GM18499 (cell line): Measurements from ENCODE around the gene PROS1.

ENCODE experiments used
- ATAC-seq: cut with Tn5 transposase; IDR thresholded peaks from one replicate; pipeline ENCODE4 v1.9.1; 2021; ENCODE audit warnings: moderate number of reproducible peaks; ENCODE audit not compliant: insufficient read depth, unreplicated experiment

Gene PROS1

DNA sequence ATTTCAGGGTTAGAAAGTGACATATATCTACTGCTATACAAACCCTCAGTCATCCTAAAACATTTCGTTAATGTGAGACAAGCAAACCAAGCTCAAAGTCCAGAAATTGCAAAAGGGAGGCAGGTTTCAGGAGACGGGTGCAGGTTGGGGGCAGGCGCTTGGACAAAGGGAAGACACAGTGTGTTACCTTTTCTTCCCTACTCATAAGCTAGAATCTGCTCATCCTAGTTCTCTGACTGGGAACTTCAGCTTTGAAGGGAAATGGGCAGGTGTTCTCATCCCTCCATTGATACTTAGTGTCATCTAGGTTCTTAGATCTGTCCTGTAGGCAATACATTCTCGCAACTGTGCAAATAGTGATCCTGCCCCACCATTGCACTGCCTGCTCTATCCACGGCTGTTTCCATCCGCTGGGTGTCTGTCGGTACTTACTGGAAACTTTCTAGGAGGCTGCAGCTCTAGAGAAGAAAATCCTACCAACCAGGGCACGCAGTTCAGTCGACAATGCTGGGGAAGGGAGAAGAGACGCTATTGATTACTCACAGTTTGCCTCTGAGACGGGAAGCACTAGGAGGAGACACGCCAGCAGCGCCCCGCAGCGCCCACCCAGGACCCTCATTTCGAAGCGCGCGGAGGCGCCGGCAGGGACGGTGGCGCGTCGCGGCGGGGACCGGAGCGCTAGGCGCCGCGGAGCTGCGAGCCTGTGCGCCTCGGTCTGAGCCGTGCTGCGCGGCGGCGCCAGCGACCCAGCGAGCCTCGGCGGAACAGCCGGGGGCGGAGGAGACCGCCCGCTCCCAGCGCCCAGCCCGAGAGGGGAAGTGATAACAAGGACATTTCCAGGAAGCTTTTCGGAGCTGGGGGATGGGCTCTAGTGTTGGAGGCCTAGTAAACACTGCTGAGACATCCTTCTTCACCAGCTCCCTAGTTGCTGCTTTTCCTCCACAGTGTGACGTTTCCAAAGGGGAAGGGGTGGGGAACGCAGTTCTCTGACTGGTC, at the start of gene PROS1:
Gene PROS1 (minus strand): TSS at position 766 of the 996 bp plus-strand sequence. CDS start 147 bp downstream, at position 619.
- ATAC-seq, result no peak

DNA sequence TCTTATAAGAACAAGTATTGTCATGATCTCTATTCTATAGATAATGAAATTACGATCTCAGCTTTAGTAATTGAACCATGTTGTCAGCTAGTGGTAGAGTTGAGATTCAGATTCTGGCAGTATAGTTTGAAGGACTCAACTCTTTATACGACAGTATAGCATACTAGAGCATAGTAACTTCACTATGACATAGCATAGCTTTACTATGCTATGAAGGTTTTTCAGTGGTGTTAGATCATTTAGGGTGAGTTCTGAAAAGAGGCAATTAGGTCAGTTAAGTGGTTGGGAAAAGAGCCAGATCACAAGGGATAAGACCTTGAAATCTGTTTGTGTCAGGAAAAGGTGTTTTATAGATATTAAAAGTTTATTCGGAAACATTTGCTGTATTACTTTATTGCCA, 46.6 kb upstream of the PROS1 start:
- ATAC-seq, result no peak

DNA sequence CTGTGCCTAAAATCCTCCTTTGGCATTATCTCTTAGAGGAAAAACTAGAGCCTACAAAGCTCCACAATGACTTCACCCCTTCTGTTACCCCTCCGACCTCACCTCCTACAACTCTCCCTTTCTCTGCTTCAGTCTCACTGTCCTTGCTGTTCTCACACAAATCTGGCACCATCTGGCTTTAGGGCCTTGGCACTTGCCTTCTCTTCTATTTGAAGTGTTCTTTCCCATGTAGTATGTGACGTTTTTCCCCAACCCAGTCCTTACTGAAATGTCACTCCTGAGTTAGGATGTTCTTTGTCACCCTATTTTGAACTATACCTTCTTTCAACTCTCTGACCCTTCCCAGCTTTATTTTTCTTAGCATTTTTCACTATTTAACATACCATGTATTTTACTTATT, 46.0 kb upstream of the PROS1 start:
- ATAC-seq, result no peak

DNA sequence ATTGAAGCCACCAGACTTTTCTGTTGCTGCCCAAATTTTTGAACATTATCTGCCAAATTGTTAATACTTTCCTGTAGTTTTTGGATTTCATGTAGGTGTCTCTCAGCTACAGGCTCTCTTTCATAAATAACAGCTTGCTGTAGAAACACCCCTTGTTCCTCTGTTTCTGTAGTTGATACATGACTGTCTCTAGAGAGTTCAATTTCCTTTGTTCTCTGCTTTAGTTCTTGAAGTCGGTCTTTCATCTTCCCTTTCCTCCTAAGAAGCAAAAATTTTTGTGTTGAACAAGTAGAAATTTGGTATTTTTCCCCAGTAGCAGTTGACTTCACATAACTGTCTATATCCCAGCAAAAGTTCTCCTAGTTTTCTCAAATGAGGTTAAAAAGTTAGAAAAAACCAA, 41.3 kb upstream of the PROS1 start:
- no peak for ATAC-seq

DNA sequence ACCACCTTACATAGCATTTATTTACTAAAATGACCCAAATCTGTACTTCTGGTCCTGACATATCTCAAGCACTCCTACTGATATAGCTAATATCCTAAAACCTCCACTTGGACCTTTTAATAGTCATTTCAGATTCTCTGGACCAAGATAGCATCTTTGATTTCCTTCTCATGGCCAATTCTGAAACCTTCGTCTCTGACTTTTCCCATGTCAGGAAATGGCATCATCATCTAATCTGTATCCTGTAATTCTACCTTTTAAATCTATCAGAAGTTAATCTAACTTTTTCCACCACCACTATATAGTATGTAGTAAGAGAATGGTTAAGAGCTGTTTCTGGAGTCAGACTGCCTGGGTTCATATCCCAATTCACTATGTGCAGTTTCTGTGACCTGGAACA, 38.5 kb upstream of the PROS1 start:
- ATAC-seq, result no peak

DNA sequence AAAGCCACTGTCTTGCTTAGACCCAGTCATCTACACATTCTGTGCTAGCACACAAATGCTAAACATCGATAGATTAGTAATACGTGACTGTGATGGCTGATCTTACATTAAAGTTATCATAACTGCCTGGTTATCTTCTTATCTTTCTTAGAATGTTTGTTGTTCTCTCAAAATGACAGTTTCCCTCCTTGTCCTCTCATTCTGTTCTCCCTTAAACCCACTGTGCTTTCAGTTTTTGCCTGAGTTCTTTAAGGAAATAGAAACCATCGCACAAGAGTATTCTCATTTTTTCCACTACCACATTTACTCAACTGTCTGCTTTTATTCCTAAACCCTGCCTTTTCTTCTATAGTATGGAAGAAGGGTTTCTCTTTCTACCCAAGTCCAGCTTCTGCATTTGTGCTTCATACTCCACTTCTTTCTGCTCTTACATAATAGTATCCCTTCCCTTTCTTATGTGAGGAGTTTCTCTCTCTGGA, 37.6 kb upstream of the PROS1 start:
- no peak for ATAC-seq

DNA sequence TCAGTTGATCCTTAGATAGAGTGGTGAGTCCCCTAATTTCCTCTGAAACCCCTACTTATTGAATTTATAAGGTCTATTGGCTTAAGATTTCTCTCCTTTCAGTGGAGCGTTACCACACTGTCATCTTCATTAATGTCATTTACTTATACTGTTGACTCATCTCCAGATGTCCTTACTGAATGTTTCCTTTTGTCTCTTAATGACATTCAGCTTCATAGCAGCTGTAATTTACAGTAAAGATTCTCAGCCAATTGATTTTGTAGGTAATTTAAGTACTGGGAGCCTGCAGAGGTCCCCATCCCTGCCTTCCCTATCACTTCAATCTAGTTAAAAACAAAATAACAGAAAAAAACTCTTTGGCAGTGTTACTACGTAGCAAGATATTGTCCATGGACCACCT, 35.9 kb upstream of the PROS1 start:
- ATAC-seq, result no peak

DNA sequence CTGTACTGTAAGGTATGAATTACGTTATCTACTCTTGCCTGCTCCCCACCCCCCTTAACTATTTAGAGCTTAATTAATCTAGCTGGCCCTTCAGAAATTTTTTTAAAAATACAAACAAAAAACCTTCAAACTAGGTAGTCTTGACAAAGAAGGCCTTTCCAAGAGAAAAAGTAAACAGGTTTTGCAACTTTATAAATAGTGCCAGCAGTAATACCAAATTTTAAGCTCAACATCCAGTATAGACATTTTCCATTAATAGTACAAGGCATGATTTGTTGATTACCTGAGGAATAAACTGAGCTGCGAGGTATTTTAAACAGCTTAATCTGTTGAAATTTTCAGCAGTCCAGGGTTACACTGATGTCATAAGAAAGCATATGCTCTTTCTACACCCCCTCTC, 34.6 kb upstream of the PROS1 start:
- no peak for ATAC-seq

DNA sequence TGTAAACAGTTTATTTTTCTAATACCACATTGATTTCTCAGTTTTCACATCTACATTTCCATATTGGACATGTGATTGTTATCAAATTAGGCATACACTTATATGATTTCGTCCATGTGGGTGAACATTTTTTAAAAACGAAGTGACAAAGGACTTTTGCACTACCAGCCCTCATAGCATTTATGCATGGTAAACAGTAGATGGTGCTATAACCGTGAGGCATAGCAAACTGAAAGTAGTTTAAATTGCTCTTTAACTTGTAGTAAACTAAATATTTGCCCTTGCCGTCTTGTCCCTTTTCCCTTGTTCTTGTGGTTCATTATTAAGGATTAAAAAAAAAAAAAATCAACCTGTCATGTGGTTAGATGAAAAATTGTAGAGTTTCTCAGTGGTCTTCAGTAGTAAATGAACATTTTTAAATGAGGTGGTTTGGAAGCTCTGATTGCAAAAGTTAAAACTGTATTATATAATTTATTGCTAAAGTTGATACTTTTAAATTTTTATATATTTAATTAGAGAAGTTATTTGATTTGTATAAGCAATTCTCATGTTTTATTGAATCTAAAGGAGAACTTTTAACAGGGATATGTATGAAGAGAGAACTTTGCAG, 30.7 kb upstream of the PROS1 start:
- peak; percentile 89 for ATAC-seq

DNA sequence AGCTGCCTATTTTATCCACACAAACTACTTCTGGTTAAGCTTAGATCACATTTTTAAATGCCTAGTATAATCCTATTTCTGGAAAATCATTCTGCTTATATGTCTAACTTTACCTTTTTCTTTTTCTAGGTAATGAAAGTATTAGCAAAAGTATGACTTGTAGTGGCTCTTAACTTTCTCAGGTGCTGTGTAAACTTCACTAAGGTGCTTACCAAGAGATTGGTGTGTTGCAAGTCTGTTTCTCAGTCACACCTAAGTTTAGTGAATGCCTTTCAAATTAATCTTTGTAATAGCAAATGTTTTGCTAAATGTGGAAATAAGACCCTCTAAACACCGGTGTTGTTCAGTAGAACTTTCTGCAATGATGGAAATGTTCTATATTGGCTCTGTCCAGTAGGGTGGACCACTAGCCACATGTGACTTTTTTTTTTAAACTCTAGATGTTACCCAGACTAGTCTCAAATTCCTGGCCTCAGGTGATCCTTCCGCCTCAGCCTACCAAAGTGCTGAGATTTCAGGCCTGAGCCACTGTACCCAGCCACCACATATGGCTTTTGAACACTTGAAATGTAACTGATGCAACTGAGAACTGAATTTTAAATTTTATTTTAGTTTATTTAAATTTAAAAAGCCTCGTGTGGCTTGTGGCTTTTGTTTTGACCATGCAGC, 28.3 kb upstream of the PROS1 start:
- no peak for ATAC-seq

DNA sequence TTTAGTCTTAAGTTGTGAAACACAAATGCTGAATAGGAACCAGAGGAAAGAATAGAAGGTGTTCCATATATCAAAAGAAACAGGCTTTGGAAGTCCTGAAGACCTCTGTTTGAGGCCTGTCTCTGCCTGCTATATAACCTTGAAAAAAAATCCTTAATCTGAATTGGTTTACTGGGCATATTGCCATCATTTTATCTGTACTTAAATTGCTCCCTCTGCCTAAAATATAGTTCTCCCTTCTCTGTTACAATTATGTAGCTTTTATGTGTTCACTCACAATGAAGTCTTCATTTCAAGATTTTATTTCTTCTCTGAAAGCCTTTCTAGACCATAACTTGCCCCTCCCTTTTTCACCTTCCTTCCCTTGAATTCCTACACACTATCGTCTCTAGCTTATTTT, 27.5 kb upstream of the PROS1 start:
- no peak for ATAC-seq

DNA sequence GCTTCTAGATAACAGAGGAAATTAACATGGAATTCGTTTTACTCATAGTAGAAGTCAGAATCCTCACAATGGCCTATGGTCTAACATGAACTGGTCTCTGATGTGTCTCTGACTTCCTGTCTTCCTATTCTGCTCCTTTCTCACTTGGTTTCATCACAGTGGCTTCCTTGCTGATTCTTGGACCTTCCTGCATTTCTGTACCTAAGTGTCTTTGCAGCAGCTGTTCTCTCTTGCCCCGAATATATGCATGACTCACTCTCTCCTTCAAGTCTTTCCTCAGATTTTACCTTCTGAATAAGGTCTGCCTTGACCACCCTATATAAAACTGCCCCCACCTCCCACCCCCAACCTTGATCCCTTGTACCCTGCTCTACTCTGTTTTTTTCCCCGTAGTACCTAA, 20.4 kb upstream of the PROS1 start:
- ATAC-seq, result no peak

DNA sequence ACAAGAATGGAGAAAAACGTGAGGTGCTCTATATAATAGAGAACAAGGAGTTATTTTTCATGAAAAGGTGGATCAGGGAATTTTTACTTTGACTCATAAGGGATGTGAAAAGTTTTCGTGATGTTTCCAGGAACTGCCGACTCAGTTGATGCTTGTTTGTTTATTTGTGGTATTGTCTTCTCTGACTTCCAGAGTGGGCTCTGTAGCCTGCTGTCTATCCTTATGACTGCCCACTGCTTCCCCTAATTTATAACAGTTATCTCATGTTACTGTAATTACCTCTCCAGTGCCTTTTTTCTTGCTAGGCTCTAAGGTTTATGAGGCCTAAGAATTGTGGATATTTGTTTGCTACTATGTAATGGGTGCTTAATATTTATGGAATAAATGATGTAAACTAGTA, 18.5 kb upstream of the PROS1 start:
- ATAC-seq, result no peak

DNA sequence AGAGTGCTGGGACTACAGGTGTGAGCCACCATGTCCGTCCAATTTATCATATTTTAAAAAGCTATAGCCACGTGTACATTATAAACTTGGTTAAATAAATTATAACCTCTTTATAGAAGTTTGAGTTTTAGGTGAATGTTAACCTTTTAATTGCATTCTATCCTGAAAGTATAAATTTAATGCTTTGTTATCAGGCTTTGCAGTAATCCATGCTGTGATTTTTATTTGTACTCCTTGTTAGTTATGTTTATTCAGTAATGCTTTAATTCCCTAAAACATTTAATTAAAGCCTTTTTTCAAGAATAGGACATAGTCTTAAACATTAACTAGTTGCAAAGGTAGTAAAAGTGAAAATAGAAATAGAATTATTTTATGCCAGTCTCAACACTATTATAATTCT, 17.9 kb upstream of the PROS1 start:
- no peak for ATAC-seq

DNA sequence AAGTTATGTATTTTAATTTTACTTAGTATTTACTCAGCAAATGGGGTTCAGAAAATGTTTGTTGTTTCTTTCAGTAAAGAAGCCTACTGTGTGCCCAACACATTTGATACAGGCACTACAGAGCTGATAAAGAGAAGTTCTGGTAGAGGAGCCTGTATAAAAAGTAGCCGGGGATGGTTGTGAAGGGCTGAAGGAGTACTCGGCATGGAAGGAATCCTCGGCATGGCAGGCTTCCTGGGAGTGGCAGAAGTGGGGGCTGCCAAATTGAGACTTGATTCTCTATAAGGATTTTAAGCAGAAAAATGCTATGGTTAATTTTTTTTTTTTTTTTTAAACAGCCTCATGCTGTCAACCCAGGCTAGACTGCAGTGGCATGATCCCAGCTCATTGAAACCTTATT, 15.5 kb upstream of the PROS1 start:
- ATAC-seq, result no peak

DNA sequence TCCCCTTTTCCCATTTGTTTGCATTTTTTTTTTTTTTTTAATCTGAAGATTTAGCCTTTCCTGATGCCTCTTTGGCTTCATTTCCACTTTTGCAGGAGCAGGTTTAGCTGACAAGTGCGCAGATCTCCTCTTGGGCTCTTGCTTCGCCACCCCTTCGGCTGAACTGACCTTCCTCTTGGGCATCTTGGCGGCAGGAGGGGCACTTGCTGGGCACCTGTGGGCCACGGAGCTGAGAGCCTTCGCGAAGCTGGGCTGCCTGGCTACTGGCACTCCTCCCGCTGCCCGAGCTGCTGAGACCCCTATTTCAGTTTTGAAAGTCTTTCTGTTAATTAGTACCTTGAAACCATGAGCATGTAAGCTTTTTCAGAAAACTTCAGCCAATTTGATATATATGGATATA, 15.1 kb upstream of the PROS1 start:
- ATAC-seq, result no peak

DNA sequence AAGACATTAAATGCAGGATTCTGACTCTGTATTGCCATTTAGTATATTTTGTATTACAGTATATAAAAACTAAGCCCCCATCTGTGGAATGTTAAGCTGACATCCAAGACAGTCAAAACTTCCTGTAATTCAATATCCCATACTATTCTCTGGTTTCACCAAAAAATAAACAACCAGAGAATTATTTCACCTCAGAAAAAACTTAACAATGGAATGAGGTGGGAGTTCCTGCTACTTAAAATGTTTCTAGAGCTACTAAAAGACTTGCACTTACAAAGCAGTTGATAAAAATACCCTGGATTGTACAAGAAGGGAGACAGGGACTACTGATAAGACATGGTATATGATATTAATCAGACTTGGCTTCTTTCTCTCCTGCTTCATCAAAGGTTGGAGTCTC, 14.6 kb upstream of the PROS1 start:
- no peak for ATAC-seq

DNA sequence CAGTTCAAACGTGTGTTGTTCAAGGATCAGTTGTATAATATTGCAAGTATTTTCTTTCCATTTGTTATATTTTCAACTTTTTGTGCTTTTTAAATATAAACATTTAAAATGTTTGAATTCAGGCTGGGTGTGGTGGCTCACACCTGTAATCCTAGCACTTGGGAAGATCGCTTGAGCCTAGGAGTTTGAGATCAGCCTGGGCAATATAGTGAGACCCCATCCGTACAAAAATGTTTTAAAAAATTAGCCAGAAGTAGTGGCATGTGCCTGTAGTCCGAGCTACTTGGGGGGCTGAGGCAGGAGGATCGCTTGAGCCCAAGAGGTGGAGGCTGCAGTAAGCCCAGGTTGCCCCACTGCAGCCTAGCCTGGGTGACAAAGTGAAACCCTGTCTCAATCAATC, 10.9 kb upstream of the PROS1 start:
- no peak for ATAC-seq

DNA sequence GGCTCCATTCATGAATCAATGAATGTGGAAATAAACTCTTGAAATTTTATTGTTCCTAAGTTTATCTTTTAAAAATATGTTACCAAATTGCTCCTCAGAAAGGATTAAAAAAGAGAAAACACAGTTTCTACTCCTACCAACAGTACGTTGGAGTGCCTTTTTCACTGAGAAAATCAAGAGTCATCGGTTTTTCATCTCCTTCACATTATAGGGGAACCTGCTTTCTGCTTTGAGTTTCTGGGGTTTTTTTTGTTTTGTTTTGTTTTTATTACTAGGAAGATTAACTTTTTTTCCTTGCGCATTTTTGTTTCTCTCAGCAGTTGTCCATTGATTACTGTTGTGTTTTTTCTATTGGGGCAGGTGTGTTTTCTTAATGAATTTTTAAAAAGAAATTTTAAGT, 9.7 kb upstream of the PROS1 start:
- ATAC-seq, result no peak

DNA sequence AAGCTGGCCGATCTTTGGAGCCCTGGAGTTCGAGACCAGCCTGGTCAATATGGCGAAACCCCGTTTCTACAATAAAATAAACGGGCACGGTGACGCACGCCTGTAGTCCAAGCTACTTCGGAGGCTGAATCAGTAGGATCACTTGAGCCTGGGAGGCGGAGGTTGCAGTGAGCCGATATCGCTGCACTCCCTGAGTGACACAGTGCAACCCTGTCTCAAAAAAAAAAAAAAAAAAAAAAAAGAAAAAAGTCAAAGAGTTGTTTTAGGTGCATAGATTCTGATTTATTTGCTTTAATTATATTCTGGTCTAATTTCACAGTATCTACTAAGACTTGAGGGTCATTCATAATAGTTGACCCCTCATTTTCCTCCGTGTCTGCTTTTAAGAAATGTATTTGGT, 8.0 kb upstream of the PROS1 start:
- no peak for ATAC-seq
